Fibroblast of skin of scalp (primary cell): Measurements from ENCODE around the gene P2RY6.

Source experiments
- DNase-seq: peaks from one replicate; pipeline ENCODE4 v3.0.0-alpha.2; 2013

P2RY6 gene

GRCh38 chr11:73338279-73338678 is 66.1 kb downstream of the P2RY6 start:
- DNase-seq = no peak

GRCh38 chr11:73340164-73340563 is 68.0 kb downstream of the P2RY6 start:
- no peak for DNase-seq

GRCh38 chr11:73342633-73343032 is 70.5 kb downstream of the P2RY6 start:
- no peak for DNase-seq

GRCh38 chr11:73343076-73343873 is 71.1 kb downstream of the P2RY6 start:
- DNase-seq = no peak

- no peak for DNase-seq
These were observed 72.1 kb downstream of the P2RY6 start for GRCh38 chr11:73344191-73344607.

GRCh38 chr11:73345481-73346160 is 73.5 kb downstream of the P2RY6 start:
- DNase-seq = no peak

- DNase-seq = no peak
These were observed 74.2 kb downstream of the P2RY6 start for GRCh38 chr11:73346186-73346935.

- DNase-seq = no peak
These were observed 74.9 kb downstream of the P2RY6 start for GRCh38 chr11:73347067-73347466.
